HepG2 (cell line): ENCODE measurements around the gene DLL4. TPM values are rescaled to one million over a fixed set of nuclear protein-coding genes. Genes with fewer than 3 reads are reported as not detected.

Experiments
- ATAC-seq: fragments of 200-7000 bp; cut with Tn5 transposase; 3 replicates; pipeline ENCODE4 v1.9.1; 2020; ENCODE audit warnings: mild to moderate bottlenecking, moderate library complexity
- BruUV-seq: library from RNA; stranded (reverse); fragments of 400-500 nt; replicated peaks from 2 replicates; lab custom pipeline; 2021; lab: Mats Ljungman, UMichigan
- CTCF ChIA-PET: fragments of 300-600 bp; formaldehyde crosslinking; extraction: SDS; loops from one replicate; lab custom pipeline; 2021; ENCODE audit warnings: low total read pairs, inconsistent platforms, low intra/inter-chr PET ratio; lab: Yijun Ruan, JAX
- POLR2A ChIA-PET: fragments of 350-600 bp; sonication (Branson Sonifier 250); formaldehyde crosslinking; loops from one replicate; lab custom pipeline; 2020; ENCODE audit warnings: antibody characterized with exemption, inconsistent platforms; lab: Yijun Ruan, JAX
- DNase-seq: peaks from one replicate; pipeline ENCODE4 v3.0.0-alpha.2; 2015; ENCODE audit warnings: low spot score
- FAIRE-seq: peaks from 3 replicates; lab custom pipeline; 2011; peaks lifted over from hg19 to GRCh38; lab: Jason Lieb, UNC
- H2AFZ ChIP-seq: one replicate; pipeline ENCODE4 v1.6.1; 2011; ENCODE audit warnings: low read length, inconsistent platforms
- H3K27ac ChIP-seq: fragments of 300-600 bp; 3 replicates; pipeline ENCODE4 v1.8.0; 2011; ENCODE audit warnings: mixed run types, mild to moderate bottlenecking, mixed read lengths, low read length, inconsistent platforms; ENCODE audit not compliant: insufficient read depth; ENCODE audit errors: extremely low read length
- H3K27me3 ChIP-seq, 2 experiments: fragments of 200-600 bp in 1 of 2; 2 replicates in 1 of 2; 3 replicates in 1 of 2; pipeline versions ENCODE4 v1.6.0 to v1.8.0; 2011; ENCODE audit warnings: low read length in 2 of 2, mild to moderate bottlenecking in 2 of 2, moderate library complexity in 2 of 2, inconsistent platforms in 1 of 2; ENCODE audit not compliant: insufficient read depth in 2 of 2, control insufficient read depth in 1 of 2
- H3K36me3 ChIP-seq, 2 experiments: fragments of 200-600 bp in 1 of 2; replicated peaks in 1 of 2; 2 replicates in 1 of 2; 3 replicates in 1 of 2; pipeline versions ENCODE4 v1.5.1 to v1.8.0; 2011; ENCODE audit warnings: low read length in 2 of 2, inconsistent platforms in 1 of 2; ENCODE audit not compliant: insufficient read depth in 2 of 2, control insufficient read depth in 1 of 2
- H3K4me1 ChIP-seq: 2 replicates; pipeline ENCODE4 v1.5.1; 2012; ENCODE audit warnings: low read length, inconsistent platforms; ENCODE audit not compliant: insufficient read depth
- H3K4me2 ChIP-seq: 2 replicates; pipeline ENCODE4 v1.6.0; 2011; ENCODE audit warnings: low read depth, low read length, inconsistent platforms
- H3K4me3 ChIP-seq, 3 experiments: fragments of 200-600 bp in 1 of 3; sonication (generic), shearing (Covaris generic) in 1 of 3; replicated peaks in 1 of 3; 2 replicates each; pipeline ENCODE4 v1.5.1; 2011 to 2016; ENCODE audit warnings: low read length in 3 of 3, inconsistent platforms in 2 of 3, low read depth in 2 of 3, mild to moderate bottlenecking in 2 of 3, control low read depth in 1 of 3, mixed read lengths in 1 of 3; ENCODE audit not compliant: insufficient read depth in 1 of 3
- H3K79me2 ChIP-seq: one replicate; pipeline ENCODE4 v1.6.1; 2011; ENCODE audit warnings: low read length, inconsistent platforms; ENCODE audit not compliant: insufficient read depth
- H3K9ac ChIP-seq: 2 replicates; pipeline ENCODE4 v1.6.0; 2011; ENCODE audit warnings: mild to moderate bottlenecking, low read depth, low read length, inconsistent platforms; ENCODE audit not compliant: insufficient read depth
- H3K9me3 ChIP-seq: 2 replicates; pipeline ENCODE4 v1.5.1; 2012; ENCODE audit warnings: mild to moderate bottlenecking, low read length
- H4K20me1 ChIP-seq: 2 replicates; pipeline ENCODE4 v1.6.0; 2011; ENCODE audit warnings: inconsistent platforms, mild to moderate bottlenecking, low read length, moderate library complexity; ENCODE audit not compliant: insufficient read depth
- AGO1 ChIP-seq: fragments of 200-400 bp; formaldehyde crosslinking; IDR thresholded peaks from 2 replicates; pipeline ENCODE4 v1.6.1; 2017; ENCODE audit warnings: mild to moderate bottlenecking, low read depth, low read length, moderate library complexity; ENCODE audit not compliant: poor library complexity, severe bottlenecking
- ELF1 ChIP-seq: sonication (generic); formaldehyde crosslinking; IDR thresholded peaks from 2 replicates; pipeline ENCODE4 v1.4.0; 2020; ENCODE audit warnings: missing genetic modification reagents
- JUNB ChIP-seq: sonication (generic); formaldehyde crosslinking; IDR thresholded peaks from 2 replicates; pipeline ENCODE4 v1.8.0; 2022; ENCODE audit warnings: missing genetic modification reagents, mild to moderate bottlenecking, borderline replicate concordance
- RORA ChIP-seq: sonication (generic); formaldehyde crosslinking; IDR thresholded peaks from 2 replicates; pipeline ENCODE4 v1.5.0; 2020; ENCODE audit warnings: mild to moderate bottlenecking, missing genetic modification reagents, moderate library complexity
- SP4 ChIP-seq: sonication (generic); formaldehyde crosslinking; IDR thresholded peaks from 2 replicates; pipeline ENCODE4 v1.8.1; 2023; ENCODE audit warnings: mild to moderate bottlenecking, missing genetic modification reagents
- ZFP36 ChIP-seq: fragments of 150-350 bp; IDR thresholded peaks from 2 replicates; pipeline ENCODE4 v1.6.1; 2018; ENCODE audit warnings: borderline replicate concordance, low read length, low read depth; ENCODE audit not compliant: partially characterized antibody
- ZNF136 ChIP-seq: sonication (generic); formaldehyde crosslinking; IDR thresholded peaks from 2 replicates; pipeline ENCODE4 v1.8.1; 2022; ENCODE audit warnings: low read depth, mild to moderate bottlenecking, moderate library complexity, missing genetic modification reagents
- ZNF552 ChIP-seq: sonication (generic); formaldehyde crosslinking; IDR thresholded peaks from 2 replicates; pipeline ENCODE4 v1.9.0; 2022; ENCODE audit warnings: missing genetic modification reagents, mild to moderate bottlenecking, borderline replicate concordance
- ZNF652 ChIP-seq: IDR thresholded peaks from 2 replicates; pipeline ENCODE4 v1.6.1; 2016; ENCODE audit warnings: low read depth, borderline replicate concordance
- ZSCAN31 ChIP-seq: sonication (generic); formaldehyde crosslinking; IDR thresholded peaks from 2 replicates; pipeline ENCODE4 v1.5.0; 2020; ENCODE audit warnings: low read depth, mild to moderate bottlenecking, missing genetic modification reagents
- WGBS: methylation state at CpG from one replicate; pipeline ENCODE4 v1.1.6; 2017; ENCODE audit warnings: low lambda C conversion rate; 5-methylcytosine and 5-hydroxymethylcytosine counted together
- in situ Hi-C: cut with HindIII; loops from 2 replicates; pipeline ENCODE4 v1.10.0; 2017; ENCODE audit warnings: low pct_unique_long_range_greater_than_20kb; ENCODE audit not compliant: extremely low pct_ligation_motif_present
- intact Hi-C: fragments of 100-400 bp; cut with micrococcal nuclease; formaldehyde crosslinking; loops from one replicate; pipeline ENCODE4 v1.10.0; 2022; ENCODE audit not compliant: unreplicated experiment
- polyA plus RNA-seq, 8 experiments: library from polyadenylated mRNA; depleted of rRNA in 3 of 8; stranded (reverse) in 7 of 8; unstranded in 1 of 8; fragments of >200 nt; fragmentation: Illumina TruSeq in 4 of 8; extraction: Trizol in 4 of 8; gene quantifications; 2 replicates each; pipeline versions ENCODE4 v1.2.1 to v1.2.3, GENCODE V29; 2011 to 2016; ENCODE audit warnings: low read depth in 4 of 8, missing spikeins in 1 of 8, mixed read lengths in 1 of 8; ENCODE audit not compliant: insufficient read depth in 1 of 8
- total RNA-seq, 5 experiments: library from RNA; depleted of rRNA; stranded (reverse); fragments of >200 nt; fragmentation: Illumina TruSeq; extraction: Trizol; gene quantifications; 2 replicates each; pipeline ENCODE4 v1.2.3, GENCODE V29; 2016; ENCODE audit warnings: low read depth in 1 of 5
- TF ChIP-seq, protein P1 (sequence below): sonication (generic); formaldehyde crosslinking; IDR thresholded peaks from 2 replicates; pipeline ENCODE4 v1.5.1; 2020; ENCODE audit warnings: missing genetic modification reagents, mild to moderate bottlenecking, borderline replicate concordance
- TF ChIP-seq, protein P2 (sequence below): sonication (generic); formaldehyde crosslinking; IDR thresholded peaks from 2 replicates; pipeline ENCODE4 v1.5.0; 2020; ENCODE audit warnings: missing genetic modification reagents
- TF ChIP-seq, protein P3 (sequence below): sonication (generic); formaldehyde crosslinking; IDR thresholded peaks from 2 replicates; pipeline ENCODE4 v1.5.1; 2020; ENCODE audit warnings: mild to moderate bottlenecking, missing genetic modification reagents, borderline replicate concordance
- TF ChIP-seq, protein P4 (sequence below), 2 experiments: fragments of 450-650 bp in 1 of 2; sonication (generic) in 1 of 2; formaldehyde crosslinking; IDR thresholded peaks; 2 replicates each; pipeline versions ENCODE4 v1.5.0 to v1.8.0; 2020 to 2022; ENCODE audit warnings: mild to moderate bottlenecking in 1 of 2, missing genetic modification reagents in 1 of 2

Gene DLL4
- total and polyA plus RNA-seq, 2 of the 13 experiments (the other 11 are each of a cell fraction or from before 2014, with no cell fraction given): 0.20 to 0.25 TPM

DNA sequence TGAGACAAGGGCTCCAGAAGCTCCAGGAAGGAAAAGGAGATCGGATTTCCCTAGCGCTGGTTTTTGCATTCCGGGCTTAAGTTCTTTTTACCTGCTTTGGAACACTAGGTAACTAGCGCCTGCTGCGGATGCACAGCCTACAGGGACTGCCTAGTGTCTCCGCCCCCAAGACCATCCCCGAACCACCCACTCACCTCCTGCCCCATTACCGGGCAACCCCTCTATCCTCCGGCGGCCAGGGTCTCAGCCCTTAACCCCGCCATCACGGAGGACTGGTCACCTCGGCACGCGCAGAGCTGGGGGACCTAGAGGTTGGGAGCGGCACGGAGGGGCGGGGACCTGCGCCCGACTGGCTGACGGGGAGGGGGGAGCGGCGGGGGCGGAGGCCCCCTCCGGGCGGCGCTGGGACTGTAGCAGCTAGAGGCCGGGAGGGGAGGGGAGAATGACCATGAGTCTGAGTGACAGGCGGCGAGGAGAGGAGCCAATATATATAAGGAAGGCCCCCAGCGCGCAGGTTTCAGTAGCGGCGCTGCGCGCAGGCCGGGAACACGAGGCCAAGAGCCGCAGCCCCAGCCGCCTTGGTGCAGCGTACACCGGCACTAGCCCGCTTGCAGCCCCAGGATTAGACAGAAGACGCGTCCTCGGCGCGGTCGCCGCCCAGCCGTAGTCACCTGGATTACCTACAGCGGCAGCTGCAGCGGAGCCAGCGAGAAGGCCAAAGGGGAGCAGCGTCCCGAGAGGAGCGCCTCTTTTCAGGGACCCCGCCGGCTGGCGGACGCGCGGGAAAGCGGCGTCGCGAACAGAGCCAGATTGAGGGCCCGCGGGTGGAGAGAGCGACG is at the start of gene DLL4 (continued):
- no peak for TF ChIP-seq ZNF136
- no peak for TF ChIP-seq ZSCAN31 (CRISPR knock-in tag)
- TF ChIP-seq, all 625 proteins: peak for 60

DNA sequence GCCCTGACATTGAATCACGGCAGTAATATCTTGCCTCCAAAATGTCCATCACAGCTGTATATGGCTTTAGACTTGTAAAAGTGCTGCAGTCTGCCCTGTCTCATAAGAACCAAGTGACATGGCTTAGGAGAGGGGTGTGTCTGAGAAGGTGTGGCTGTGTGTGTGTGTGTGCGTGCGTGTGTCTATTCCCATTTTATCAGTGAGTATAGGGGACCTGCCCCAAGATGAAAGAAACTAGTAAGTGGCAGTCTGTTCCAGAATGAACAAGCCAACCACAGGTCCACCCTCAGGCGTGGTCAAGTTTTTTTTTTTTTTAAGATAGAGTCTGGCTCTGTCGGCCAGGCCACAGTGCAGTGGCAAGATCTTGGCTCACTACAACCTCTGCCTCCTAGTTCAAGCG is 49.5 kb upstream of the DLL4 start:
- Histone ChIP-seq H3K4me2 (no peak overlapping the region), H3K27me3 (peaks cover 0 to 3% of the 10 kb centered on the region in 2 experiments; a peak in 2 of 5 replicates), H3K4me3 (no peak overlapping the region), H3K36me3 (no peaks in the 10 kb centered on the region), H4K20me1 (no peaks in the 10 kb centered on the region), H3K9me3 (no peaks in the 10 kb centered on the region), H3K79me2 (no peaks in the 10 kb centered on the region), H3K27ac (no peak overlapping the region), H3K4me1 (peaks cover 3% of the 10 kb centered on the region), H2AFZ (no peak overlapping the region), H3K9ac (no peak overlapping the region)
- ChIA-PET POLR2A (no interaction called here), CTCF (no interaction called here)
- intact Hi-C loops: no loop called here
- FAIRE-seq (no peak), ATAC-seq (no peak), DNase-seq (no peak)
- BruUV-seq: no TSS peak
- in situ Hi-C loops: no loop called here
- WGBS: 32% methylated on average over 6 of the region's 6 CpGs
- TF ChIP-seq RORA (CRISPR knock-in tag) (no peak), JUNB (CRISPR knock-in tag) (no peak), ELF1 (CRISPR knock-in tag) (no peak), SP4 (CRISPR knock-in tag) (no peak), ZNF652 (CRISPR knock-in tag) (no peak), ZFP36 (no peak), AGO1 (no peak), ZNF552 (CRISPR knock-in tag) (no peak)
- TF ChIP-seq, protein P1, sequence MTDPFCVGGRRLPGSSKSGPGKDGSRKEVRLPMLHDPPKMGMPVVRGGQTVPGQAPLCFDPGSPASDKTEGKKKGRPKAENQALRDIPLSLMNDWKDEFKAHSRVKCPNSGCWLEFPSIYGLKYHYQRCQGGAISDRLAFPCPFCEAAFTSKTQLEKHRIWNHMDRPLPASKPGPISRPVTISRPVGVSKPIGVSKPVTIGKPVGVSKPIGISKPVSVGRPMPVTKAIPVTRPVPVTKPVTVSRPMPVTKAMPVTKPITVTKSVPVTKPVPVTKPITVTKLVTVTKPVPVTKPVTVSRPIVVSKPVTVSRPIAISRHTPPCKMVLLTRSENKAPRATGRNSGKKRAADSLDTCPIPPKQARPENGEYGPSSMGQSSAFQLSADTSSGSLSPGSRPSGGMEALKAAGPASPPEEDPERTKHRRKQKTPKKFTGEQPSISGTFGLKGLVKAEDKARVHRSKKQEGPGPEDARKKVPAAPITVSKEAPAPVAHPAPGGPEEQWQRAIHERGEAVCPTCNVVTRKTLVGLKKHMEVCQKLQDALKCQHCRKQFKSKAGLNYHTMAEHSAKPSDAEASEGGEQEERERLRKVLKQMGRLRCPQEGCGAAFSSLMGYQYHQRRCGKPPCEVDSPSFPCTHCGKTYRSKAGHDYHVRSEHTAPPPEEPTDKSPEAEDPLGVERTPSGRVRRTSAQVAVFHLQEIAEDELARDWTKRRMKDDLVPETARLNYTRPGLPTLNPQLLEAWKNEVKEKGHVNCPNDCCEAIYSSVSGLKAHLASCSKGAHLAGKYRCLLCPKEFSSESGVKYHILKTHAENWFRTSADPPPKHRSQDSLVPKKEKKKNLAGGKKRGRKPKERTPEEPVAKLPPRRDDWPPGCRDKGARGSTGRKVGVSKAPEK (CRISPR knock-in tag): no peak
- TF ChIP-seq, protein P2, sequence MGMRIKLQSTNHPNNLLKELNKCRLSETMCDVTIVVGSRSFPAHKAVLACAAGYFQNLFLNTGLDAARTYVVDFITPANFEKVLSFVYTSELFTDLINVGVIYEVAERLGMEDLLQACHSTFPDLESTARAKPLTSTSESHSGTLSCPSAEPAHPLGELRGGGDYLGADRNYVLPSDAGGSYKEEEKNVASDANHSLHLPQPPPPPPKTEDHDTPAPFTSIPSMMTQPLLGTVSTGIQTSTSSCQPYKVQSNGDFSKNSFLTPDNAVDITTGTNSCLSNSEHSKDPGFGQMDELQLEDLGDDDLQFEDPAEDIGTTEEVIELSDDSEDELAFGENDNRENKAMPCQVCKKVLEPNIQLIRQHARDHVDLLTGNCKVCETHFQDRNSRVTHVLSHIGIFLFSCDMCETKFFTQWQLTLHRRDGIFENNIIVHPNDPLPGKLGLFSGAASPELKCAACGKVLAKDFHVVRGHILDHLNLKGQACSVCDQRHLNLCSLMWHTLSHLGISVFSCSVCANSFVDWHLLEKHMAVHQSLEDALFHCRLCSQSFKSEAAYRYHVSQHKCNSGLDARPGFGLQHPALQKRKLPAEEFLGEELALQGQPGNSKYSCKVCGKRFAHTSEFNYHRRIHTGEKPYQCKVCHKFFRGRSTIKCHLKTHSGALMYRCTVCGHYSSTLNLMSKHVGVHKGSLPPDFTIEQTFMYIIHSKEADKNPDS (CRISPR knock-in tag): no peak
- TF ChIP-seq, protein P3, sequence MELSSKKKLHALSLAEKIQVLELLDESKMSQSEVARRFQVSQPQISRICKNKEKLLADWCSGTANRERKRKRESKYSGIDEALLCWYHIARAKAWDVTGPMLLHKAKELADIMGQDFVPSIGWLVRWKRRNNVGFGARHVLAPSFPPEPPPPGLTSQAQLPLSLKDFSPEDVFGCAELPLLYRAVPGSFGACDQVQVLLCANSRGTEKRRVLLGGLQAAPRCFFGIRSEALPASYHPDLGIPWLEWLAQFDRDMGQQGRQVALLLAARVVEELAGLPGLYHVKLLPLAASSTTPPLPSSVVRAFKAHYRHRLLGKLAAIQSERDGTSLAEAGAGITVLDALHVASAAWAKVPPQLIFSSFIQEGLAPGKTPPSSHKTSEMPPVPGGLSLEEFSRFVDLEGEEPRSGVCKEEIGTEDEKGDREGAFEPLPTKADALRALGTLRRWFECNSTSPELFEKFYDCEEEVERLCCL (CRISPR knock-in tag): no peak
- TF ChIP-seq, protein P4, sequence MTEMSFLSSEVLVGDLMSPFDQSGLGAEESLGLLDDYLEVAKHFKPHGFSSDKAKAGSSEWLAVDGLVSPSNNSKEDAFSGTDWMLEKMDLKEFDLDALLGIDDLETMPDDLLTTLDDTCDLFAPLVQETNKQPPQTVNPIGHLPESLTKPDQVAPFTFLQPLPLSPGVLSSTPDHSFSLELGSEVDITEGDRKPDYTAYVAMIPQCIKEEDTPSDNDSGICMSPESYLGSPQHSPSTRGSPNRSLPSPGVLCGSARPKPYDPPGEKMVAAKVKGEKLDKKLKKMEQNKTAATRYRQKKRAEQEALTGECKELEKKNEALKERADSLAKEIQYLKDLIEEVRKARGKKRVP (CRISPR knock-in tag; IDR thresholded peaks at IDR 0.05): no peak
